Sigmoid colon (tissue), 7 donors: ENCODE data around the gene TBX4. TPM values are rescaled to one million over a fixed set of nuclear protein-coding genes. Genes with fewer than 3 reads are reported as not detected.

Source experiments
- DNase-seq: peaks from one replicate; pipeline ENCODE4 v3.0.0-alpha.2; 2019
- H3K27ac ChIP-seq, 4 donors: fragments of 200-600 bp; sonication (generic); one replicate each; pipeline ENCODE4 v1.5.1; 2016 to 2019; ENCODE audit warnings: mild to moderate bottlenecking in 1 of 4
- H3K27me3 ChIP-seq, 3 donors: fragments of 200-600 bp; sonication (generic); one replicate each; pipeline ENCODE4 v1.5.1; 2019; ENCODE audit warnings: mild to moderate bottlenecking in 1 of 3
- H3K36me3 ChIP-seq, 4 donors: fragments of 200-600 bp; sonication (generic); one replicate each; pipeline ENCODE4 v1.5.1; 2016 to 2019
- H3K4me1 ChIP-seq, 4 donors: fragments of 200-600 bp; sonication (generic); one replicate each; pipeline ENCODE4 v1.5.1; 2017 to 2019
- H3K4me3 ChIP-seq, 4 donors: fragments of 200-600 bp; sonication (generic); one replicate each; pipeline ENCODE4 v1.5.1; 2017 to 2019; ENCODE audit warnings: mild to moderate bottlenecking in 2 of 4, moderate library complexity in 1 of 4
- H3K9me3 ChIP-seq, 4 donors: fragments of 200-600 bp in 3 of 4; sonication (generic) in 3 of 4; one replicate each; pipeline versions ENCODE4 v1.5.1 to v1.6.1; 2013 to 2019
- CTCF ChIP-seq, 4 experiments: fragments of 450-650 bp in 3 of 4; fragments of 200-600 bp in 1 of 4; IDR thresholded peaks; one replicate each; pipeline ENCODE4 v1.5.1; 2016 to 2019; ENCODE audit warnings: antibody characterized with exemption in 4 of 4, mild to moderate bottlenecking in 3 of 4, moderate library complexity in 2 of 4
- EP300 ChIP-seq, 4 donors: sonication (generic); formaldehyde crosslinking; IDR thresholded peaks; one replicate each; pipeline ENCODE4 v1.6.1; 2017; ENCODE audit warnings: antibody characterized with exemption in 4 of 4
- POLR2A ChIP-seq, 2 donors: fragments of 450-650 bp; IDR thresholded peaks; one replicate each; pipeline ENCODE4 v1.6.1; 2016; ENCODE audit warnings: antibody characterized with exemption in 2 of 2, mild to moderate bottlenecking in 2 of 2, moderate library complexity in 2 of 2
- POLR2AphosphoS5 ChIP-seq, 4 donors: sonication (generic); formaldehyde crosslinking; IDR thresholded peaks; one replicate each; pipeline ENCODE4 v1.6.1; 2017; ENCODE audit warnings: antibody characterized with exemption in 4 of 4
- WGBS, 2 donors: extraction: QIAGEN DNeasy Blood & Tissue Kit; methylation state at CpG; one replicate each; pipeline ENCODE4 v1.1.7; 2013; 5-methylcytosine and 5-hydroxymethylcytosine counted together
- intact Hi-C: fragments of 100-400 bp; cut with DNase I; formaldehyde crosslinking; loops from one replicate; pipeline ENCODE4 v1.15.1; 2023
- polyA plus RNA-seq, 3 donors: library from polyadenylated mRNA; stranded (reverse); fragments of 200-250 nt; gene quantifications; one replicate each; pipeline ENCODE4 v1.2.3, GENCODE V29; 2013
- total RNA-seq, 4 donors: library from RNA; depleted of rRNA; stranded (reverse); fragments of >200 nt; gene quantifications; one replicate each; pipeline ENCODE4 v1.1.0, GENCODE V29; 2016
- donor health status: healthy with polysubstance abuse.
- donor health status: Bipolar disorder and iron deficiency.
- donor health status: healthy.

Gene TBX4
- total and polyA plus RNA-seq, 7 donors: not detected

- no peak for TF ChIP-seq POLR2AphosphoS5 (IDR thresholded peaks at IDR 0.05)
- intact Hi-C loops: no loop called here
- H3K27me3 ChIP-seq: no peaks in the 10 kb centered on the region
- no peaks in the 10 kb centered on the region for H3K36me3 ChIP-seq
- no peaks in the 10 kb centered on the region for H3K9me3 ChIP-seq
- no peak overlapping the region for H3K4me3 ChIP-seq
- peak overlapping the region in 1 of 4 donors; percentile 23 for H3K27ac ChIP-seq
- peaks cover 0 to 25% (median 18%) of the 10 kb centered on the region in 4 donors for H3K4me1 ChIP-seq
- WGBS, 2 donors: 85 to 90% methylated on average over 12 of the region's 12 CpGs
- no peak for DNase-seq
These were observed 44.1 kb downstream of the TBX4 start for GRCh38 chr17:61496174-61496956.

GRCh38 chr17:61496957-61497653, 44.9 kb downstream of the TBX4 start:
- Histone ChIP-seq H3K36me3 (no peaks in the 10 kb centered on the region), H3K27ac (peak overlapping the region in 1 of 4 donors; percentile 23), H3K9me3 (no peaks in the 10 kb centered on the region), H3K27me3 (no peaks in the 10 kb centered on the region), H3K4me1 (peaks cover 0 to 23% (median 18%) of the 10 kb centered on the region in 4 donors), H3K4me3 (no peak overlapping the region)
- 86% methylated on average over 9 of the region's 9 CpGs for WGBS, 2 donors
- TF ChIP-seq POLR2AphosphoS5 (IDR thresholded peaks at IDR 0.05): no peak
- DNase-seq: no peak
- intact Hi-C loops: no loop called here

- intact Hi-C loops: no loop called here
- DNase-seq: no peak
- 94 to 96% methylated on average over 8 of the region's 8 CpGs for WGBS, 2 donors
- Histone ChIP-seq H3K27ac (no peak overlapping the region), H3K4me3 (no peak overlapping the region), H3K27me3 (no peaks in the 10 kb centered on the region), H3K4me1 (peaks cover 0 to 13% (median 9%) of the 10 kb centered on the region in 4 donors), H3K36me3 (no peaks in the 10 kb centered on the region), H3K9me3 (no peaks in the 10 kb centered on the region)
- no peak for TF ChIP-seq POLR2AphosphoS5 (IDR thresholded peaks at IDR 0.05)
- TF ChIP-seq CTCF (IDR thresholded peaks at IDR 0.05): no peak
- TF ChIP-seq POLR2A (IDR thresholded peaks at IDR 0.05): no peak
- no peak for TF ChIP-seq EP300 (IDR thresholded peaks at IDR 0.05)
These were observed 46.1 kb downstream of the TBX4 start for GRCh38 chr17:61498042-61498994.

GRCh38 chr17:61499632-61500031, 47.4 kb downstream of the TBX4 start:
- intact Hi-C loops: no loop called here
- H3K9me3 ChIP-seq: no peaks in the 10 kb centered on the region
- TF ChIP-seq POLR2A (IDR thresholded peaks at IDR 0.05) (peak in 1 of 2 donors; percentile 5), POLR2AphosphoS5 (IDR thresholded peaks at IDR 0.05) (no peak)
- no peak overlapping the region for H3K27ac ChIP-seq
- no peaks in the 10 kb centered on the region for H3K36me3 ChIP-seq
- peaks cover 0 to 10% (median 7%) of the 10 kb centered on the region in 4 donors for H3K4me1 ChIP-seq
- DNase-seq: no peak
- 96 to 97% methylated on average over 3 of the region's 3 CpGs for WGBS, 2 donors
- H3K4me3 ChIP-seq: no peak overlapping the region
- no peaks in the 10 kb centered on the region for H3K27me3 ChIP-seq

GRCh38 chr17:61500287-61500686, 48.1 kb downstream of the TBX4 start:
- peaks cover 0 to 13% (median 7%) of the 10 kb centered on the region in 4 donors for H3K4me1 ChIP-seq
- WGBS, 2 donors: 96 to 98% methylated on average over 2 of the region's 2 CpGs
- H3K27me3 ChIP-seq: no peaks in the 10 kb centered on the region
- no peak for DNase-seq
- TF ChIP-seq POLR2AphosphoS5 (IDR thresholded peaks at IDR 0.05) (no peak), POLR2A (IDR thresholded peaks at IDR 0.05) (no peak), CTCF (IDR thresholded peaks at IDR 0.05) (no peak), EP300 (IDR thresholded peaks at IDR 0.05) (no peak)
- intact Hi-C loops: no loop called here
- H3K4me3 ChIP-seq: no peak overlapping the region
- H3K36me3 ChIP-seq: no peaks in the 10 kb centered on the region
- no peak overlapping the region for H3K27ac ChIP-seq
- H3K9me3 ChIP-seq: no peaks in the 10 kb centered on the region
